HCT116 (cell line): ENCODE results near the gene TMCC1. TPM values are rescaled to one million over a fixed set of nuclear protein-coding genes. Genes with fewer than 3 reads are reported as not detected.

Source experiments
- ATAC-seq: fragments of 200-7000 bp; cut with Tn5 transposase; 2 replicates; pipeline ENCODE4 v1.9.1; 2020; ENCODE audit warnings: mild to moderate bottlenecking, moderate library complexity
- BruUV-seq: library from RNA; stranded (reverse); fragments of 400-500 nt; replicated peaks from 2 replicates; lab custom pipeline; 2021; lab: Mats Ljungman, UMichigan
- CTCF ChIA-PET: fragments of 300-600 bp; sonication (Branson Sonifier 250); formaldehyde crosslinking; loops from one replicate; lab custom pipeline; 2021; ENCODE audit warnings: antibody characterized with exemption; lab: Charles Lee
- POLR2A ChIA-PET: fragments of 300-600, 350-600 bp; sonication (Branson Sonifier 250); formaldehyde crosslinking; loops from one replicate; lab custom pipeline; 2021; ENCODE audit warnings: antibody characterized with exemption; lab: Charles Lee
- RAD21 ChIA-PET, 2 experiments: fragments of 300-600 bp; sonication (Branson Sonifier 250); formaldehyde crosslinking; loops; one replicate each; lab custom pipeline; 2023; ENCODE audit warnings: low total read pairs in 2 of 2; ENCODE audit not compliant: uncharacterized antibody in 2 of 2, unreplicated experiment in 2 of 2, low non-redundant PET in 1 of 2; lab: Charles Lee
- DNase-seq: peaks from one replicate; pipeline ENCODE4 v3.0.0-alpha.2; 2010; ENCODE audit warnings: low read depth, low spot score
- H2AFZ ChIP-seq: fragments of 200-600 bp; shearing (Covaris generic), sonication (generic); 2 replicates; pipeline ENCODE4 v1.6.1; 2017; ENCODE audit warnings: low read depth, mixed run types, mixed read lengths, antibody characterized with exemption, low read length; ENCODE audit not compliant: poor library complexity, severe bottlenecking
- H3K27ac ChIP-seq: 2 replicates; pipeline ENCODE4 v1.5.1; 2012; ENCODE audit warnings: low read depth, low read length
- H3K27me3 ChIP-seq: fragments of 200-600 bp; sonication (generic); 2 replicates; pipeline ENCODE4 v1.6.1; 2016; ENCODE audit warnings: mixed run types, low read length, mixed read lengths; ENCODE audit not compliant: insufficient read depth
- H3K36me3 ChIP-seq, 2 experiments: fragments of 200-500 bp in 1 of 2; fragments of 200-600 bp in 1 of 2; sonication (Bioruptor generic) in 1 of 2; sonication (generic) in 1 of 2; 2 replicates each; pipeline versions ENCODE4 v1.5.1 to v1.6.1; 2014 to 2016; ENCODE audit warnings: low read length in 2 of 2, inconsistent platforms in 1 of 2, mixed read lengths in 1 of 2, mixed run types in 1 of 2; ENCODE audit not compliant: insufficient read depth in 2 of 2, control insufficient read depth in 1 of 2
- H3K4me1 ChIP-seq, 2 experiments: fragments of 200-600 bp in 1 of 2; sonication (generic) in 1 of 2; 2 replicates each; pipeline versions ENCODE4 v1.5.1 to v1.6.1; 2012 to 2017; ENCODE audit warnings: low read length in 2 of 2, inconsistent platforms in 1 of 2, mild to moderate bottlenecking in 1 of 2, mixed read lengths in 1 of 2, mixed run types in 1 of 2, moderate library complexity in 1 of 2; ENCODE audit not compliant: insufficient read depth in 2 of 2, control insufficient read depth in 1 of 2
- H3K4me2 ChIP-seq: fragments of 200-600 bp; sonication (generic); 2 replicates; pipeline ENCODE4 v1.6.1; 2017; ENCODE audit warnings: mixed run types, low read length, mixed read lengths
- H3K4me3 ChIP-seq, 2 experiments: fragments of 200-600 bp in 1 of 2; sonication (generic) in 1 of 2; replicated peaks in 1 of 2; 2 replicates each; pipeline ENCODE4 v1.5.1; 2011 to 2016; ENCODE audit warnings: low read length in 2 of 2, control low read depth in 1 of 2, low read depth in 1 of 2, mild to moderate bottlenecking in 1 of 2, mixed read lengths in 1 of 2, mixed run types in 1 of 2
- H3K79me2 ChIP-seq: fragments of 200-600 bp; sonication (generic); 2 replicates; pipeline ENCODE4 v1.6.1; 2017; ENCODE audit warnings: mild to moderate bottlenecking, mixed run types, low read length, moderate library complexity, mixed read lengths; ENCODE audit not compliant: insufficient read depth
- H3K9ac ChIP-seq: fragments of 200-600 bp; sonication (generic); 2 replicates; pipeline ENCODE4 v1.6.1; 2016; ENCODE audit warnings: low read length, mixed read lengths
- H3K9me2 ChIP-seq: fragments of 200-600 bp; sonication (generic), shearing (Covaris generic); 2 replicates; pipeline ENCODE4 v1.6.1; 2017; ENCODE audit warnings: mixed run types, mild to moderate bottlenecking, moderate library complexity; ENCODE audit not compliant: insufficient read depth
- H3K9me3 ChIP-seq, 2 experiments: fragments of 200-500 bp in 1 of 2; fragments of 200-600 bp in 1 of 2; sonication (Bioruptor generic) in 1 of 2; sonication (generic) in 1 of 2; 2 replicates each; pipeline ENCODE4 v1.6.1; 2014 to 2017; ENCODE audit warnings: low read length in 2 of 2, mixed read lengths in 2 of 2, inconsistent platforms in 1 of 2, low read depth in 1 of 2, mild to moderate bottlenecking in 1 of 2, mixed run types in 1 of 2, moderate library complexity in 1 of 2; ENCODE audit not compliant: control insufficient read depth in 1 of 2, insufficient read depth in 1 of 2
- H4K20me1 ChIP-seq: fragments of 200-600 bp; sonication (generic), shearing (Covaris generic); 2 replicates; pipeline ENCODE4 v1.6.1; 2017; ENCODE audit warnings: mixed run types, mild to moderate bottlenecking, moderate library complexity; ENCODE audit not compliant: insufficient read depth
- EGR1 ChIP-seq: IDR thresholded peaks from 2 replicates; pipeline ENCODE4 v1.6.1; 2012; ENCODE audit warnings: low read depth
- FOSL1 ChIP-seq: IDR thresholded peaks from 2 replicates; pipeline ENCODE4 v1.6.1; 2012; ENCODE audit warnings: low read depth
- JUND ChIP-seq: IDR thresholded peaks from 2 replicates; pipeline ENCODE4 v1.6.1; 2012
- POLR2A ChIP-seq: IDR thresholded peaks from 2 replicates; pipeline ENCODE4 v1.7.0; 2011; ENCODE audit warnings: borderline replicate concordance; ENCODE audit not compliant: insufficient read depth, insufficient read length; ENCODE audit errors: extremely low read depth
- POLR2AphosphoS5 ChIP-seq: IDR thresholded peaks from 2 replicates; pipeline ENCODE4 v1.6.1; 2011; ENCODE audit warnings: mild to moderate bottlenecking, low read depth, low read length, moderate library complexity
- RAD21 ChIP-seq: IDR thresholded peaks from 2 replicates; pipeline ENCODE4 v1.6.1; 2012; ENCODE audit warnings: low read depth, mild to moderate bottlenecking
- SIN3A ChIP-seq: IDR thresholded peaks from 2 replicates; pipeline ENCODE4 v1.6.1; 2012; ENCODE audit warnings: low read depth
- SP1 ChIP-seq: IDR thresholded peaks from 2 replicates; pipeline ENCODE4 v1.6.1; 2012; ENCODE audit warnings: low read depth
- TCF7L2 ChIP-seq: IDR thresholded peaks from 2 replicates; pipeline ENCODE4 v1.7.0; 2011; ENCODE audit warnings: borderline replicate concordance, inconsistent platforms; ENCODE audit not compliant: insufficient read depth, insufficient read length; ENCODE audit errors: extremely low read depth
- ZFX ChIP-seq: fragments of 450-650 bp; IDR thresholded peaks from 2 replicates; pipeline ENCODE4 v1.6.1; 2017
- intact Hi-C: fragments of 100-400 bp; cut with micrococcal nuclease; formaldehyde crosslinking; loops from 2 replicates; pipeline ENCODE4 v1.10.0; 2022
- total RNA-seq: library from RNA; stranded (reverse); gene quantifications from one replicate; pipeline ENCODE4 v1.2.1, GENCODE V29; 2021; ENCODE audit not compliant: unreplicated experiment
- TF ChIP-seq, protein P1 (sequence below), 3 experiments: fragments of 200-600 bp in 1 of 3; sonication (generic) in 1 of 3; IDR thresholded peaks in 2 of 3; conservative IDR thresholded peaks in 1 of 3; 2 replicates each; pipeline ENCODE4 v1.5.1; 2012 to 2017; ENCODE audit warnings: low read depth in 2 of 3, low read length in 2 of 3, antibody characterized with exemption in 1 of 3, borderline replicate concordance in 1 of 3, control low read depth in 1 of 3, mild to moderate bottlenecking in 1 of 3, mixed read lengths in 1 of 3, mixed run types in 1 of 3, moderate library complexity in 1 of 3; ENCODE audit not compliant: insufficient read depth in 1 of 3

The TMCC1 gene
- total RNA-seq, 1 experiment from 2014 or later = 32.5 TPM

GRCh38 chr3:129838086-129838485 lies 55.4 kb downstream of the TMCC1 start:
- RAD21 ChIA-PET = no interaction called here
- intact Hi-C loops = no loop called here
- CTCF ChIA-PET = interaction anchor here (1.5 kb wide), 1 partner anchor 348 kb away, joined by 3 read pairs; no protein-coding TSS in a partner anchor

More at GRCh38 chr3:129838086-129838485, 55.4 kb downstream of the TMCC1 start:
- ATAC-seq (no peak), DNase-seq (no peak)
- H3K9me3 ChIP-seq = no peaks in the 10 kb centered on the region
- no peaks in the 10 kb centered on the region; the same call in 1 of the 2 replicates for H3K79me2 ChIP-seq
- H4K20me1 ChIP-seq = no peaks in the 10 kb centered on the region
- H3K36me3 ChIP-seq = no peaks in the 10 kb centered on the region
- no TSS peak for BruUV-seq
- peaks cover 3 to 8% of the 10 kb centered on the region in 2 experiments; a peak in 3 of 4 replicates for H3K4me1 ChIP-seq
- no peaks in the 10 kb centered on the region for H3K27me3 ChIP-seq
- H3K9me2 ChIP-seq = no peaks in the 10 kb centered on the region
- H3K27ac ChIP-seq = no peak overlapping the region
- no peak overlapping the region for H3K9ac ChIP-seq
- TF ChIP-seq SP1 (no peak), POLR2AphosphoS5 (no peak), EGR1 (no peak), FOSL1 (no peak), ZFX (no peak), POLR2A (no peak), TCF7L2 (no peak), SIN3A (no peak), JUND (no peak), RAD21 (no peak)
- TF ChIP-seq, protein P1, sequence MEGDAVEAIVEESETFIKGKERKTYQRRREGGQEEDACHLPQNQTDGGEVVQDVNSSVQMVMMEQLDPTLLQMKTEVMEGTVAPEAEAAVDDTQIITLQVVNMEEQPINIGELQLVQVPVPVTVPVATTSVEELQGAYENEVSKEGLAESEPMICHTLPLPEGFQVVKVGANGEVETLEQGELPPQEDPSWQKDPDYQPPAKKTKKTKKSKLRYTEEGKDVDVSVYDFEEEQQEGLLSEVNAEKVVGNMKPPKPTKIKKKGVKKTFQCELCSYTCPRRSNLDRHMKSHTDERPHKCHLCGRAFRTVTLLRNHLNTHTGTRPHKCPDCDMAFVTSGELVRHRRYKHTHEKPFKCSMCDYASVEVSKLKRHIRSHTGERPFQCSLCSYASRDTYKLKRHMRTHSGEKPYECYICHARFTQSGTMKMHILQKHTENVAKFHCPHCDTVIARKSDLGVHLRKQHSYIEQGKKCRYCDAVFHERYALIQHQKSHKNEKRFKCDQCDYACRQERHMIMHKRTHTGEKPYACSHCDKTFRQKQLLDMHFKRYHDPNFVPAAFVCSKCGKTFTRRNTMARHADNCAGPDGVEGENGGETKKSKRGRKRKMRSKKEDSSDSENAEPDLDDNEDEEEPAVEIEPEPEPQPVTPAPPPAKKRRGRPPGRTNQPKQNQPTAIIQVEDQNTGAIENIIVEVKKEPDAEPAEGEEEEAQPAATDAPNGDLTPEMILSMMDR (IDR thresholded peaks at IDR 0.05 in 2 of 3, conservative IDR thresholded peaks at IDR 0.05 in 1 of 3; ENCODE audit: borderline replicate concordance in 1 of 3, insufficient read depth in 1 of 3, low read depth in 2 of 3, low read length in 2 of 3) = no peak
- H3K4me3 ChIP-seq = no peak overlapping the region
- POLR2A ChIA-PET = no interaction called here
- H2AFZ ChIP-seq = no peak overlapping the region
- H3K4me2 ChIP-seq = no peak overlapping the region
